Body of pancreas (tissue), 4 donors: ENCODE results near the gene KRTAP5-1.

Source experiments
- CTCF ChIP-seq, 7 experiments: fragments of 450-650 bp in 4 of 7; fragments of 200-600 bp in 3 of 7; sonication (generic) in 3 of 7; IDR thresholded peaks; one replicate each; pipeline ENCODE4 v1.5.1; 2016 to 2019; ENCODE audit warnings: antibody characterized with exemption in 7 of 7
- POLR2A ChIP-seq, 3 donors: fragments of 450-650 bp; IDR thresholded peaks; one replicate each; pipeline ENCODE4 v1.6.1; 2016; ENCODE audit warnings: antibody characterized with exemption in 3 of 3, mild to moderate bottlenecking in 2 of 3

DNA sequence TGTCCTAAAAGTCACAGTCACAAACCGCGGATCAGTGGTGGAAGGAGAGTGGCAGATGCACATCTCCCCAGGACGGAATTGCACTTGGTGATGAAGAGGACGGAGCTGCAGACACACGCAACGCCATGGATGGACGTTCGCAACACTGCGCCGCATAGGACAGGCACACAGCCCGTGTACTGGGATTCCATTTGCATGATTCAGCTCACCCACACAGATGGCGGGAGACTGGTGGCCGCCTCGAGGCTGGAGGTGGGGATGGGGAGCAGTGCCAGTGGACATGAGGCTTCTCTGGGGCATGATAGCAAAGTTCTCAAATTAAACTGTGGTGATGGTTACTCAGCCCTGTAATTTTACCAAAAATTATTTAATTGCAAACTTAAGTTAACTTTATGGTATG lies 50.4 kb downstream of the KRTAP5-1 start:
- no peak for TF ChIP-seq CTCF (IDR thresholded peaks at IDR 0.05)
- TF ChIP-seq POLR2A (IDR thresholded peaks at IDR 0.05) = no peak
